H9 (cell line): ENCODE measurements around the gene NNT. TPM values are rescaled to one million over a fixed set of nuclear protein-coding genes. Genes with fewer than 3 reads are reported as not detected.

Source experiments
- DNase-seq: peaks from one replicate; pipeline ENCODE4 v3.0.0-alpha.2; 2017
- H2AFZ ChIP-seq: one replicate; pipeline ENCODE4 v1.6.1; 2013; ENCODE audit warnings: mild to moderate bottlenecking, low read length, control low read depth, moderate library complexity
- H2AK5ac ChIP-seq: 2 replicates; pipeline ENCODE4 v1.6.1; 2013; ENCODE audit warnings: low read length, control low read depth, mixed read lengths; ENCODE audit not compliant: insufficient read length
- H2BK120ac ChIP-seq: one replicate; pipeline ENCODE4 v1.6.1; 2013; ENCODE audit warnings: low read depth, mild to moderate bottlenecking, low read length, control low read depth, inconsistent platforms; ENCODE audit not compliant: poor library complexity, severe bottlenecking
- H2BK12ac ChIP-seq: 2 replicates; pipeline ENCODE4 v1.6.1; 2013; ENCODE audit warnings: low read length, control low read depth, mixed read lengths, low read depth; ENCODE audit not compliant: insufficient read length
- H2BK15ac ChIP-seq: 2 replicates; pipeline ENCODE4 v1.6.1; 2013; ENCODE audit warnings: low read depth, low read length, control low read depth
- H2BK20ac ChIP-seq: one replicate; pipeline ENCODE4 v1.6.1; 2013; ENCODE audit warnings: low read depth, mild to moderate bottlenecking, low read length, control low read depth, inconsistent platforms; ENCODE audit not compliant: poor library complexity, severe bottlenecking
- H2BK5ac ChIP-seq: 2 replicates; pipeline ENCODE4 v1.6.1; 2013; ENCODE audit warnings: low read length, control low read depth, mixed read lengths; ENCODE audit not compliant: insufficient read length
- H3K14ac ChIP-seq: 2 replicates; pipeline ENCODE4 v1.6.1; 2013; ENCODE audit warnings: low read length, control low read depth; ENCODE audit not compliant: insufficient read depth
- H3K18ac ChIP-seq: 2 replicates; pipeline ENCODE4 v1.6.1; 2013; ENCODE audit warnings: low read depth, mild to moderate bottlenecking, mixed read lengths, low read length, control low read depth; ENCODE audit not compliant: insufficient read length
- H3K23ac ChIP-seq: 2 replicates; pipeline ENCODE4 v1.6.1; 2013; ENCODE audit warnings: low read length, control low read depth, mixed read lengths, low read depth; ENCODE audit not compliant: insufficient read length
- H3K23me2 ChIP-seq: 2 replicates; pipeline ENCODE4 v1.6.1; 2013; ENCODE audit warnings: low read depth, mild to moderate bottlenecking, mixed read lengths, low read length, control low read depth; ENCODE audit not compliant: insufficient read length, poor library complexity, severe bottlenecking
- H3K27ac ChIP-seq: 2 replicates; pipeline ENCODE4 v1.5.1; 2013; ENCODE audit warnings: low read length, control low read depth, mixed read lengths, low read depth; ENCODE audit not compliant: insufficient read length
- H3K27me3 ChIP-seq: 2 replicates; pipeline ENCODE4 v1.6.1; 2013; ENCODE audit warnings: low read length, control low read depth, inconsistent platforms; ENCODE audit not compliant: insufficient read depth
- H3K4ac ChIP-seq: 2 replicates; pipeline ENCODE4 v1.6.1; 2013; ENCODE audit warnings: low read depth, mild to moderate bottlenecking, control low read depth, inconsistent platforms, low read length, moderate library complexity
- H3K4me1 ChIP-seq: 2 replicates; pipeline ENCODE4 v1.6.1; 2013; ENCODE audit warnings: low read length, control low read depth, inconsistent platforms; ENCODE audit not compliant: insufficient read depth
- H3K4me2 ChIP-seq: 2 replicates; pipeline ENCODE4 v1.6.1; 2013; ENCODE audit warnings: low read length, control low read depth, mixed read lengths; ENCODE audit not compliant: insufficient read length, insufficient read depth
- H3K56ac ChIP-seq: 2 replicates; pipeline ENCODE4 v1.6.1; 2013; ENCODE audit warnings: low read depth, mild to moderate bottlenecking, mixed read lengths, low read length, control low read depth; ENCODE audit not compliant: insufficient read length
- H3K79me1 ChIP-seq: 2 replicates; pipeline ENCODE4 v1.6.1; 2013; ENCODE audit warnings: low read depth, mild to moderate bottlenecking, moderate library complexity, low read length, control low read depth, inconsistent platforms; ENCODE audit not compliant: insufficient read depth, poor library complexity, severe bottlenecking
- H3K79me2 ChIP-seq: 2 replicates; pipeline ENCODE4 v1.6.1; 2013; ENCODE audit warnings: low read length, control low read depth, inconsistent platforms; ENCODE audit not compliant: insufficient read depth
- H3K9ac ChIP-seq: 2 replicates; pipeline ENCODE4 v1.6.1; 2013; ENCODE audit warnings: low read length, control low read depth, mixed read lengths; ENCODE audit not compliant: insufficient read length; ENCODE audit errors: extremely low read depth
- H3K9me3 ChIP-seq: one replicate; pipeline ENCODE4 v1.6.1; 2013; ENCODE audit warnings: low read depth, low read length, inconsistent platforms; ENCODE audit not compliant: control insufficient read depth
- H3T11ph ChIP-seq: one replicate; pipeline ENCODE4 v1.6.1; 2013; ENCODE audit warnings: mild to moderate bottlenecking, low read length, control low read depth, inconsistent platforms
- H4K20me1 ChIP-seq: one replicate; pipeline ENCODE4 v1.6.1; 2013; ENCODE audit not compliant: control insufficient read depth, insufficient read length, insufficient read depth
- H4K5ac ChIP-seq: 2 replicates; pipeline ENCODE4 v1.6.1; 2013; ENCODE audit warnings: low read depth, mild to moderate bottlenecking, mixed read lengths, low read length, control low read depth; ENCODE audit not compliant: insufficient read length
- H4K8ac ChIP-seq: replicated peaks from 2 replicates; pipeline ENCODE4 v1.6.1; 2013; ENCODE audit warnings: low read length, control low read depth, mixed read lengths, low read depth; ENCODE audit not compliant: insufficient read length
- H4K91ac ChIP-seq: 2 replicates; pipeline ENCODE4 v1.6.1; 2013; ENCODE audit warnings: low read depth, mild to moderate bottlenecking, moderate library complexity, mixed read lengths, low read length, control low read depth; ENCODE audit not compliant: insufficient read length
- H3K27ac Mint-ChIP-seq, 3 experiments: 2 replicates in 2 of 3; 3 replicates in 1 of 3; pipeline ENCODE4 v1.8.0; 2020 to 2021; ENCODE audit warnings: mixed read lengths in 3 of 3, mild to moderate bottlenecking in 1 of 3, moderate library complexity in 1 of 3
- H3K27me3 Mint-ChIP-seq: 2 replicates; pipeline ENCODE4 v1.8.0; 2021; ENCODE audit warnings: low read depth, mild to moderate bottlenecking, moderate library complexity, mixed read lengths
- H3K36me3 Mint-ChIP-seq, 3 experiments: 2 replicates in 2 of 3; 3 replicates in 1 of 3; pipeline ENCODE4 v1.8.0; 2020 to 2021; ENCODE audit warnings: low read depth in 3 of 3, mixed read lengths in 3 of 3; ENCODE audit not compliant: insufficient read depth in 1 of 3
- H3K4me1 Mint-ChIP-seq, 2 experiments: 2 replicates each; pipeline ENCODE4 v1.8.0; 2020; ENCODE audit warnings: mixed read lengths in 2 of 2
- H3K4me3 Mint-ChIP-seq, 2 experiments: 2 replicates in 1 of 2; 3 replicates in 1 of 2; pipeline ENCODE4 v1.8.0; 2020 to 2021; ENCODE audit warnings: mild to moderate bottlenecking in 2 of 2, mixed read lengths in 2 of 2, moderate library complexity in 1 of 2
- H3K9me3 Mint-ChIP-seq, 2 experiments: 2 replicates in 1 of 2; 3 replicates in 1 of 2; pipeline ENCODE4 v1.8.0; 2020; ENCODE audit warnings: mild to moderate bottlenecking in 2 of 2, mixed read lengths in 2 of 2, moderate library complexity in 1 of 2
- WGBS: extraction: QIAGEN DNeasy Blood & Tissue Kit; methylation state at CpG from one replicate; pipeline ENCODE4 v1.1.7; 2013; ENCODE audit warnings: missing lambda C conversion rate, low lambda C conversion rate, mixed read lengths; ENCODE audit not compliant: insufficient read length; ENCODE audit errors: extremely low coverage; 5-methylcytosine and 5-hydroxymethylcytosine counted together
- total RNA-seq: library from RNA; stranded (reverse); gene quantifications from 2 replicates; pipeline ENCODE4 v1.2.1, GENCODE V29; 2021
- TF ChIP-seq, protein P1 (sequence below): fragments of 200-600 bp; sonication (generic); conservative IDR thresholded peaks from 3 replicates; pipeline ENCODE4 v1.8.0; 2021; ENCODE audit warnings: antibody characterized with exemption, mild to moderate bottlenecking

Gene NNT
- total RNA-seq, 1 experiment from 2014 or later = 27.6 TPM

GRCh38 chr5:43627028-43627427 is 24.0 kb downstream of the NNT start:
- Histone ChIP-seq H3K79me2 (no peaks in the 10 kb centered on the region), H4K20me1 (no peaks in the 10 kb centered on the region), H4K5ac (no peak overlapping the region), H3K4me2 (no peak overlapping the region), H3K56ac (no peak overlapping the region), H3K4me1 (no peaks in the 10 kb centered on the region), H2BK20ac (no peak overlapping the region), H2BK12ac (no peak overlapping the region), H4K91ac (no peak overlapping the region), H3K9me3 (no peaks in the 10 kb centered on the region), H3T11ph (no peak overlapping the region), H3K23me2 (no peaks in the 10 kb centered on the region), H2AK5ac (no peak overlapping the region), H2AFZ (no peak overlapping the region), H2BK5ac (no peak overlapping the region), H3K14ac (no peak overlapping the region), H4K8ac (no peak overlapping the region), H3K27ac (no peak overlapping the region), H3K79me1 (no peaks in the 10 kb centered on the region), H2BK120ac (no peak overlapping the region), H2BK15ac (no peak overlapping the region), H3K9ac (no peak overlapping the region), H3K4ac (no peak overlapping the region), H3K23ac (no peak overlapping the region), H3K27me3 (no peaks in the 10 kb centered on the region), H3K18ac (no peak overlapping the region)
- Mint-ChIP-seq H3K4me1 (peaks cover 6 to 9% of the 10 kb centered on the region in 2 experiments), H3K27ac (no peak overlapping the region), H3K27me3 (no peaks in the 10 kb centered on the region), H3K36me3 (peaks cover 3 to 7% (median 3%) of the 10 kb centered on the region in 3 experiments; a peak in 5 of 7 replicates), H3K4me3 (no peak overlapping the region), H3K9me3 (no peaks in the 10 kb centered on the region)
- WGBS = no CpG with 5 or more reads among the region's 2 CpGs
- TF ChIP-seq, protein P1, sequence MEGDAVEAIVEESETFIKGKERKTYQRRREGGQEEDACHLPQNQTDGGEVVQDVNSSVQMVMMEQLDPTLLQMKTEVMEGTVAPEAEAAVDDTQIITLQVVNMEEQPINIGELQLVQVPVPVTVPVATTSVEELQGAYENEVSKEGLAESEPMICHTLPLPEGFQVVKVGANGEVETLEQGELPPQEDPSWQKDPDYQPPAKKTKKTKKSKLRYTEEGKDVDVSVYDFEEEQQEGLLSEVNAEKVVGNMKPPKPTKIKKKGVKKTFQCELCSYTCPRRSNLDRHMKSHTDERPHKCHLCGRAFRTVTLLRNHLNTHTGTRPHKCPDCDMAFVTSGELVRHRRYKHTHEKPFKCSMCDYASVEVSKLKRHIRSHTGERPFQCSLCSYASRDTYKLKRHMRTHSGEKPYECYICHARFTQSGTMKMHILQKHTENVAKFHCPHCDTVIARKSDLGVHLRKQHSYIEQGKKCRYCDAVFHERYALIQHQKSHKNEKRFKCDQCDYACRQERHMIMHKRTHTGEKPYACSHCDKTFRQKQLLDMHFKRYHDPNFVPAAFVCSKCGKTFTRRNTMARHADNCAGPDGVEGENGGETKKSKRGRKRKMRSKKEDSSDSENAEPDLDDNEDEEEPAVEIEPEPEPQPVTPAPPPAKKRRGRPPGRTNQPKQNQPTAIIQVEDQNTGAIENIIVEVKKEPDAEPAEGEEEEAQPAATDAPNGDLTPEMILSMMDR = peak; percentile 78
- DNase-seq = peak; percentile 79
